GM12878 (cell line): ENCODE results near the gene GDAP2. TPM values are rescaled to one million over a fixed set of nuclear protein-coding genes. Genes with fewer than 3 reads are reported as not detected.

Source experiments
- ATAC-seq: fragments of 200-7000 bp; cut with Tn5 transposase; 3 replicates; pipeline ENCODE4 v1.9.1; 2020; ENCODE audit warnings: mild to moderate bottlenecking, moderate library complexity
- BruUV-seq: library from RNA; stranded (reverse); fragments of 400-500 nt; replicated peaks from 2 replicates; lab custom pipeline; 2021; lab: Mats Ljungman, UMichigan
- CTCF ChIA-PET: fragments of 300-600 bp; sonication (Branson Sonifier 250); formaldehyde crosslinking; extraction: SDS; loops from one replicate; lab custom pipeline; 2021; ENCODE audit warnings: inconsistent platforms; lab: Yijun Ruan, JAX
- POLR2A ChIA-PET: fragments of 350-600 bp; formaldehyde crosslinking; extraction: SDS; loops from one replicate; lab custom pipeline; 2021; ENCODE audit warnings: inconsistent platforms; lab: Charles Lee
- RAD21 ChIA-PET: fragments of 300-600 bp; sonication (Branson Sonifier 250); formaldehyde crosslinking; loops from one replicate; lab custom pipeline; 2023; ENCODE audit warnings: antibody characterized with exemption; ENCODE audit not compliant: unreplicated experiment; lab: Charles Lee
- SMC1A ChIA-PET: fragments of 300-600 bp; sonication (Branson Sonifier 250); formaldehyde crosslinking; loops from one replicate; lab custom pipeline; 2023; ENCODE audit not compliant: unreplicated experiment, uncharacterized antibody; lab: Charles Lee
- DNase-seq: peaks from one replicate; pipeline ENCODE4 v3.0.0-alpha.2; 2011; ENCODE audit warnings: low read depth, low spot score
- FAIRE-seq: peaks from 3 replicates; lab custom pipeline; 2011; peaks lifted over from hg19 to GRCh38; lab: Jason Lieb, UNC
- H2AFZ ChIP-seq: 2 replicates; pipeline ENCODE4 v1.6.0; 2011; ENCODE audit warnings: low read depth, low read length, control low read depth; ENCODE audit not compliant: control insufficient read depth
- H3K27ac ChIP-seq: 2 replicates; pipeline ENCODE4 v1.5.1; 2011; ENCODE audit warnings: control low read depth; ENCODE audit not compliant: control insufficient read depth, insufficient read depth
- H3K27me3 ChIP-seq, 2 experiments: replicated peaks in 1 of 2; 2 replicates each; pipeline versions ENCODE4 v1.6.0 to v1.6.1; 2011; ENCODE audit warnings: low read length in 1 of 2; ENCODE audit not compliant: control insufficient read depth in 2 of 2, insufficient read depth in 2 of 2
- H3K36me3 ChIP-seq, 2 experiments: 2 replicates each; pipeline ENCODE4 v1.5.1; 2011; ENCODE audit warnings: low read length in 1 of 2; ENCODE audit not compliant: control insufficient read depth in 2 of 2, insufficient read depth in 2 of 2
- H3K4me1 ChIP-seq: 2 replicates; pipeline ENCODE4 v1.6.1; 2011; ENCODE audit warnings: mild to moderate bottlenecking, low read length, moderate library complexity, mixed read lengths; ENCODE audit not compliant: control insufficient read depth, insufficient read depth
- H3K4me2 ChIP-seq: 2 replicates; pipeline ENCODE4 v1.6.0; 2011; ENCODE audit warnings: control low read depth; ENCODE audit not compliant: control insufficient read depth, insufficient read depth
- H3K4me3 ChIP-seq: fragments of 200-600 bp; sonication (generic); 2 replicates; pipeline ENCODE4 v1.5.1; 2016
- H3K79me2 ChIP-seq: 2 replicates; pipeline ENCODE4 v1.6.0; 2011; ENCODE audit warnings: low read length; ENCODE audit not compliant: control insufficient read depth, insufficient read depth
- H3K9ac ChIP-seq: 2 replicates; pipeline ENCODE4 v1.8.0; 2011; ENCODE audit warnings: low read length, control low read depth, mixed read lengths; ENCODE audit not compliant: control insufficient read depth, insufficient read depth
- H3K9me3 ChIP-seq: replicated peaks from 3 replicates; pipeline ENCODE4 v1.5.1; 2011; ENCODE audit warnings: mild to moderate bottlenecking, low read length; ENCODE audit not compliant: control insufficient read depth, insufficient read depth
- H4K20me1 ChIP-seq: 2 replicates; pipeline ENCODE4 v1.6.0; 2011; ENCODE audit not compliant: control insufficient read depth, insufficient read depth
- ESRRA ChIP-seq: IDR thresholded peaks from 2 replicates; pipeline ENCODE4 v1.6.1; 2012; ENCODE audit warnings: mild to moderate bottlenecking, low read length, improper control_type of control experiment
- LARP7 ChIP-seq: fragments of 450-650 bp; IDR thresholded peaks from 2 replicates; pipeline ENCODE4 v1.6.1; 2017; ENCODE audit warnings: mild to moderate bottlenecking
- POLR2AphosphoS5 ChIP-seq: IDR thresholded peaks from 2 replicates; pipeline ENCODE4 v1.6.1; 2011; ENCODE audit warnings: mild to moderate bottlenecking, low read length, inconsistent platforms
- TAF1 ChIP-seq: IDR thresholded peaks from 2 replicates; pipeline ENCODE4 v1.6.1; 2011; ENCODE audit warnings: mild to moderate bottlenecking, low read depth, low read length, borderline replicate concordance
- ZNF217 ChIP-seq: fragments of 450-650 bp; IDR thresholded peaks from 2 replicates; pipeline ENCODE4 v1.6.1; 2017; ENCODE audit warnings: antibody characterized with exemption, mild to moderate bottlenecking
- WGBS: methylation state at CpG from one replicate; pipeline ENCODE4 v1.1.6; 2016; ENCODE audit warnings: low lambda C conversion rate; ENCODE audit not compliant: insufficient replicate concordance, insufficient coverage; ENCODE audit errors: missing lambda C conversion rate; 5-methylcytosine and 5-hydroxymethylcytosine counted together
- in situ Hi-C: fragments of 300-500 bp; cut with MboI; formaldehyde crosslinking; loops from 9 replicates; pipeline ENCODE4 v1.14.3; 2018; ENCODE audit warnings: mixed read lengths
- intact Hi-C: fragments of 100-400 bp; cut with micrococcal nuclease; formaldehyde crosslinking; loops from one replicate; pipeline ENCODE4 v1.14.2; 2022; ENCODE audit not compliant: unreplicated experiment
- polyA plus RNA-seq, 11 experiments: library from polyadenylated mRNA; depleted of rRNA in 4 of 11; unstranded in 6 of 11; stranded (reverse) in 5 of 11; fragments of >200 nt; fragmentation: Nextera tagmentation in 4 of 11; fragmentation: Illumina TruSeq in 1 of 11; extraction: Ambion mirVana in 4 of 11; extraction: Trizol in 1 of 11; gene quantifications; 1 replicate in 1 of 11; 2 replicates in 10 of 11; pipeline versions ENCODE4 v1.2.1 to v1.2.3, GENCODE V29; 2011 to 2016; ENCODE audit warnings: inconsistent platforms in 2 of 11, missing spikeins in 2 of 11, low read depth in 1 of 11
- total RNA-seq, 4 experiments: library from RNA; depleted of rRNA in 3 of 4; stranded (reverse); fragments of >200 nt in 3 of 4; fragmentation: Illumina TruSeq in 1 of 4; extraction: Trizol in 1 of 4; gene quantifications; 2 replicates each; pipeline versions ENCODE4 v1.2.1 to v1.2.3, GENCODE V29; 2013 to 2021
- TF ChIP-seq, protein P1 (sequence below): fragments of 450-650 bp; conservative IDR thresholded peaks from 2 replicates; pipeline ENCODE4 v1.6.1; 2017; ENCODE audit warnings: mild to moderate bottlenecking, moderate library complexity
- TF ChIP-seq, protein P2 (sequence below): IDR thresholded peaks from 2 replicates; pipeline ENCODE4 v1.6.1; 2011; ENCODE audit warnings: low read depth, mild to moderate bottlenecking, low read length, moderate library complexity, borderline replicate concordance; ENCODE audit errors: extremely low read depth
- TF ChIP-seq, protein P3 (sequence below): IDR thresholded peaks from 2 replicates; pipeline ENCODE4 v1.6.1; 2011; ENCODE audit warnings: mild to moderate bottlenecking, low read depth, low read length, moderate library complexity; ENCODE audit not compliant: insufficient replicate concordance

Gene GDAP2
- total and polyA plus RNA-seq, 10 of the 15 experiments (the other 5 are each of a cell fraction or from before 2014, with no cell fraction given) = 2.6 to 19.2 (median 11.4) TPM

DNA sequence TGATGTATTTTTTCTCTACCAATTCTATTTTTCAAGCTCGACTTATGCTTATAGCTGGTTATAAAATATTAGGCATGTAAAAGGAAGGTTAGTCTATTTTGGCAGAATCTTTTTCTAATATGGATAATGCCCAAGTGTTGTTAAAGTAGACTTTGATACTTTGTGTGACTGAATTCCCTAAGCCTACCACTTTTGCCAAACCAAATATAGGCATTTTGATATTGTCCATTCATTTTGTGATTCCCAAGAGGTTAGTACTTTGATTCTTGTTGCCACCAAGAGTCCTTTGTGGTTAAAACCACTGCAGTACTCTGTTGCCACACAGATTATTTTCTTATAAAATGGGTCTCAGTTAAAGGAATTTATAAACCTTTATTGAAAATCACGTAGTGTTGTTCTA, 4.3 kb upstream of the GDAP2 start:
- Histone ChIP-seq H3K9me3 (no peaks in the 10 kb centered on the region), H3K27ac (no peak overlapping the region), H3K4me3 (no peak overlapping the region), H3K36me3 (peaks cover 2 to 11% of the 10 kb centered on the region in 2 experiments), H4K20me1 (no peaks in the 10 kb centered on the region; the same call in 1 of the 2 replicates), H2AFZ (no peak overlapping the region), H3K4me1 (0 out of 2 replicates have a peak, but pooled peaks cover 2% of the 10 kb centered on the region), H3K4me2 (no peak overlapping the region), H3K9ac (no peak overlapping the region), H3K79me2 (peaks cover 46% of the 10 kb centered on the region), H3K27me3 (no peaks in the 10 kb centered on the region)
- TF ChIP-seq POLR2AphosphoS5 (no peak), TAF1 (no peak), ZNF217 (no peak), LARP7 (no peak), ESRRA (no peak)
- TF ChIP-seq, protein P1, sequence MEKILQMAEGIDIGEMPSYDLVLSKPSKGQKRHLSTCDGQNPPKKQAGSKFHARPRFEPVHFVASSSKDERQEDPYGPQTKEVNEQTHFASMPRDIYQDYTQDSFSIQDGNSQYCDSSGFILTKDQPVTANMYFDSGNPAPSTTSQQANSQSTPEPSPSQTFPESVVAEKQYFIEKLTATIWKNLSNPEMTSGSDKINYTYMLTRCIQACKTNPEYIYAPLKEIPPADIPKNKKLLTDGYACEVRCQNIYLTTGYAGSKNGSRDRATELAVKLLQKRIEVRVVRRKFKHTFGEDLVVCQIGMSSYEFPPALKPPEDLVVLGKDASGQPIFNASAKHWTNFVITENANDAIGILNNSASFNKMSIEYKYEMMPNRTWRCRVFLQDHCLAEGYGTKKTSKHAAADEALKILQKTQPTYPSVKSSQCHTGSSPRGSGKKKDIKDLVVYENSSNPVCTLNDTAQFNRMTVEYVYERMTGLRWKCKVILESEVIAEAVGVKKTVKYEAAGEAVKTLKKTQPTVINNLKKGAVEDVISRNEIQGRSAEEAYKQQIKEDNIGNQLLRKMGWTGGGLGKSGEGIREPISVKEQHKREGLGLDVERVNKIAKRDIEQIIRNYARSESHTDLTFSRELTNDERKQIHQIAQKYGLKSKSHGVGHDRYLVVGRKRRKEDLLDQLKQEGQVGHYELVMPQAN = no peak
- TF ChIP-seq, protein P2, sequence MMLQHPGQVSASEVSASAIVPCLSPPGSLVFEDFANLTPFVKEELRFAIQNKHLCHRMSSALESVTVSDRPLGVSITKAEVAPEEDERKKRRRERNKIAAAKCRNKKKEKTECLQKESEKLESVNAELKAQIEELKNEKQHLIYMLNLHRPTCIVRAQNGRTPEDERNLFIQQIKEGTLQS = no peak
- TF ChIP-seq, protein P3, sequence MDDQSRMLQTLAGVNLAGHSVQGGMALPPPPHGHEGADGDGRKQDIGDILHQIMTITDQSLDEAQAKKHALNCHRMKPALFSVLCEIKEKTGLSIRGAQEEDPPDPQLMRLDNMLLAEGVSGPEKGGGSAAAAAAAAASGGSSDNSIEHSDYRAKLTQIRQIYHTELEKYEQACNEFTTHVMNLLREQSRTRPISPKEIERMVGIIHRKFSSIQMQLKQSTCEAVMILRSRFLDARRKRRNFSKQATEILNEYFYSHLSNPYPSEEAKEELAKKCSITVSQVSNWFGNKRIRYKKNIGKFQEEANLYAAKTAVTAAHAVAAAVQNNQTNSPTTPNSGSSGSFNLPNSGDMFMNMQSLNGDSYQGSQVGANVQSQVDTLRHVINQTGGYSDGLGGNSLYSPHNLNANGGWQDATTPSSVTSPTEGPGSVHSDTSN = no peak
- no peak for ATAC-seq
- no TSS peak for BruUV-seq
- no peak for FAIRE-seq
- intact Hi-C loops (no loop called here), in situ Hi-C loops (no loop called here)
- WGBS = 94% methylated on average over 2 of the region's 2 CpGs
- ChIA-PET CTCF (interaction anchor here (1.4 kb wide), 1 partner anchor 9 kb away, joined by 4 read pairs; no protein-coding TSS in a partner anchor), RAD21 (no interaction called here), POLR2A (no interaction called here), SMC1A (interaction anchor here (0.7 kb wide), 2 partner anchors 54 to 334 kb away, joined by 3 read pairs; no protein-coding TSS in a partner anchor)
- no peak for DNase-seq
